SK-N-SH (cell line): ENCODE measurements around the gene TAF5L.

Experiments used
- CHD2 ChIP-seq: fragments of 150-350 bp; IDR thresholded peaks from 2 replicates; pipeline ENCODE4 v1.6.1; 2018; ENCODE audit warnings: low read length; ENCODE audit not compliant: partially characterized antibody
- ELF1 ChIP-seq: IDR thresholded peaks from 2 replicates; pipeline ENCODE4 v1.4.0; 2012
- EP300 ChIP-seq, 2 experiments: IDR thresholded peaks; 2 replicates each; pipeline versions ENCODE4 v1.4.0 to v1.6.1; 2012; ENCODE audit warnings: borderline replicate concordance in 1 of 2, low read depth in 1 of 2, low read length in 1 of 2
- EZH2phosphoT487 ChIP-seq: fragments of 200-600 bp; sonication (generic); IDR thresholded peaks from 2 replicates; pipeline ENCODE4 v1.6.1; 2017; ENCODE audit warnings: low read depth, mixed run types, mild to moderate bottlenecking, antibody characterized with exemption, moderate library complexity, borderline replicate concordance
- JUND ChIP-seq: IDR thresholded peaks from 2 replicates; pipeline ENCODE4 v1.4.0; 2012
- MXI1 ChIP-seq: IDR thresholded peaks from 2 replicates; pipeline ENCODE4 v1.6.1; 2012; ENCODE audit warnings: mild to moderate bottlenecking, low read depth, low read length, improper control_type of control experiment
- NRF1 ChIP-seq: IDR thresholded peaks from 2 replicates; pipeline ENCODE4 v1.6.1; 2012; ENCODE audit warnings: low read depth, mild to moderate bottlenecking, low read length
- POLR2AphosphoS5 ChIP-seq: IDR thresholded peaks from 2 replicates; pipeline ENCODE4 v1.6.1; 2012; ENCODE audit warnings: low read depth, low read length
- RFX5 ChIP-seq: IDR thresholded peaks from 2 replicates; pipeline ENCODE4 v1.6.1; 2012; ENCODE audit warnings: mild to moderate bottlenecking, improper control_type of control experiment, low read length
- SIN3A ChIP-seq: IDR thresholded peaks from 2 replicates; pipeline ENCODE4 v1.6.1; 2012; ENCODE audit warnings: low read depth, mild to moderate bottlenecking, low read length, moderate library complexity, borderline replicate concordance
- YY1 ChIP-seq: IDR thresholded peaks from 2 replicates; pipeline ENCODE4 v1.4.0; 2012; ENCODE audit warnings: low read depth, mild to moderate bottlenecking
- TF ChIP-seq, protein P1 (sequence below): IDR thresholded peaks from 2 replicates; pipeline ENCODE4 v1.4.0; 2012; ENCODE audit warnings: low read depth
- TF ChIP-seq, protein P2 (sequence below): fragments of 200-600 bp; sonication (generic); IDR thresholded peaks from 2 replicates; pipeline ENCODE4 v1.6.1; 2017; ENCODE audit warnings: antibody characterized with exemption, mild to moderate bottlenecking, moderate library complexity
- TF ChIP-seq, protein P3 (sequence below): IDR thresholded peaks from 2 replicates; pipeline ENCODE4 v1.4.0; 2012; ENCODE audit warnings: low read depth, borderline replicate concordance

DNA sequence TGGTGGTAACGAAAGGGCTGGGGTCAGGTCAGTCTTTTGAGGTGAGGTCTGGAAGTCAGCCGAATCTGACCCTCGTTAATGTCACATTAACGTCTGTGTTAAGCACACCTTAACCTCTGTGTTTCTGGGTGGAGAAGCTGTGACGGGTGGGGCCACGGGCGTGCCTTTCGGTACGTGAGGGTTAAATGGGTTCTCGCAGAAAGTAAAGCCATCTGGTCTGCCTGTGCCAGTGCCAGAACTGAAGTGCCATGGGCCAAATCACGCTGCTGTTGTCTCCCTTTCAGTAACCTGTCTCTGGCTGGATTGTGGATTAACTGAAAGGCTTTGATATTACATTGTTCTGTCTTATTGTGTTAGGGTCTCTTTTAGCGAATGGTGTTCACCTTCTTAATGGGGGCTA lies 14.5 kb upstream of the TAF5L start:
- TF ChIP-seq POLR2AphosphoS5, result no peak
- TF ChIP-seq, protein P1, sequence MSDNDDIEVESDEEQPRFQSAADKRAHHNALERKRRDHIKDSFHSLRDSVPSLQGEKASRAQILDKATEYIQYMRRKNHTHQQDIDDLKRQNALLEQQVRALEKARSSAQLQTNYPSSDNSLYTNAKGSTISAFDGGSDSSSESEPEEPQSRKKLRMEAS, result no peak
- TF ChIP-seq CHD2, result no peak
- TF ChIP-seq, protein P2, sequence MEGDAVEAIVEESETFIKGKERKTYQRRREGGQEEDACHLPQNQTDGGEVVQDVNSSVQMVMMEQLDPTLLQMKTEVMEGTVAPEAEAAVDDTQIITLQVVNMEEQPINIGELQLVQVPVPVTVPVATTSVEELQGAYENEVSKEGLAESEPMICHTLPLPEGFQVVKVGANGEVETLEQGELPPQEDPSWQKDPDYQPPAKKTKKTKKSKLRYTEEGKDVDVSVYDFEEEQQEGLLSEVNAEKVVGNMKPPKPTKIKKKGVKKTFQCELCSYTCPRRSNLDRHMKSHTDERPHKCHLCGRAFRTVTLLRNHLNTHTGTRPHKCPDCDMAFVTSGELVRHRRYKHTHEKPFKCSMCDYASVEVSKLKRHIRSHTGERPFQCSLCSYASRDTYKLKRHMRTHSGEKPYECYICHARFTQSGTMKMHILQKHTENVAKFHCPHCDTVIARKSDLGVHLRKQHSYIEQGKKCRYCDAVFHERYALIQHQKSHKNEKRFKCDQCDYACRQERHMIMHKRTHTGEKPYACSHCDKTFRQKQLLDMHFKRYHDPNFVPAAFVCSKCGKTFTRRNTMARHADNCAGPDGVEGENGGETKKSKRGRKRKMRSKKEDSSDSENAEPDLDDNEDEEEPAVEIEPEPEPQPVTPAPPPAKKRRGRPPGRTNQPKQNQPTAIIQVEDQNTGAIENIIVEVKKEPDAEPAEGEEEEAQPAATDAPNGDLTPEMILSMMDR, result no peak
- TF ChIP-seq YY1, result no peak
- TF ChIP-seq EZH2phosphoT487, result no peak
- no peak for TF ChIP-seq ELF1
- TF ChIP-seq EP300 (IDR thresholded peaks at IDR 0.05; ENCODE audit: borderline replicate concordance in 1 of 2, low read depth in 1 of 2, low read length in 1 of 2), result no peak
- no peak for TF ChIP-seq SIN3A
- TF ChIP-seq JUND, result no peak
- no peak for TF ChIP-seq MXI1
- TF ChIP-seq, protein P3, sequence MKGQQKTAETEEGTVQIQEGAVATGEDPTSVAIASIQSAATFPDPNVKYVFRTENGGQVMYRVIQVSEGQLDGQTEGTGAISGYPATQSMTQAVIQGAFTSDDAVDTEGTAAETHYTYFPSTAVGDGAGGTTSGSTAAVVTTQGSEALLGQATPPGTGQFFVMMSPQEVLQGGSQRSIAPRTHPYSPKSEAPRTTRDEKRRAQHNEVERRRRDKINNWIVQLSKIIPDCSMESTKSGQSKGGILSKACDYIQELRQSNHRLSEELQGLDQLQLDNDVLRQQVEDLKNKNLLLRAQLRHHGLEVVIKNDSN, result no peak
- TF ChIP-seq NRF1, result no peak
- TF ChIP-seq RFX5, result no peak
